Stomach smooth muscle (tissue), 2 donors: ENCODE results near the gene INSC.

Source experiments
- H3K27ac ChIP-seq: one replicate; pipeline ENCODE4 v1.7.0; 2013; ENCODE audit warnings: mild to moderate bottlenecking, low read length, inconsistent platforms
- H3K27me3 ChIP-seq, 2 donors: one replicate each; pipeline ENCODE4 v1.7.0; 2013; ENCODE audit warnings: low read length in 2 of 2; ENCODE audit not compliant: insufficient read depth in 2 of 2, control insufficient read depth in 1 of 2
- H3K36me3 ChIP-seq, 2 donors: one replicate each; pipeline ENCODE4 v1.7.0; 2013; ENCODE audit warnings: low read length in 2 of 2; ENCODE audit not compliant: control insufficient read depth in 2 of 2, insufficient read depth in 2 of 2
- H3K4me1 ChIP-seq: one replicate; pipeline ENCODE4 v1.7.0; 2013; ENCODE audit warnings: low read length; ENCODE audit not compliant: control insufficient read depth, insufficient read depth
- H3K4me3 ChIP-seq, 2 donors: one replicate each; pipeline ENCODE4 v1.7.0; 2013; ENCODE audit warnings: low read length in 2 of 2
- H3K9ac ChIP-seq, 2 donors: one replicate each; pipeline ENCODE4 v1.7.0; 2013; ENCODE audit warnings: low read length in 2 of 2, mild to moderate bottlenecking in 1 of 2
- H3K9me3 ChIP-seq, 2 donors: one replicate each; pipeline ENCODE4 v1.7.0; 2013; ENCODE audit warnings: low read length in 2 of 2; ENCODE audit not compliant: control insufficient read depth in 2 of 2
- donor health status: healthy.
- donor health status: Pancreatic carcinoma.

The INSC gene

DNA sequence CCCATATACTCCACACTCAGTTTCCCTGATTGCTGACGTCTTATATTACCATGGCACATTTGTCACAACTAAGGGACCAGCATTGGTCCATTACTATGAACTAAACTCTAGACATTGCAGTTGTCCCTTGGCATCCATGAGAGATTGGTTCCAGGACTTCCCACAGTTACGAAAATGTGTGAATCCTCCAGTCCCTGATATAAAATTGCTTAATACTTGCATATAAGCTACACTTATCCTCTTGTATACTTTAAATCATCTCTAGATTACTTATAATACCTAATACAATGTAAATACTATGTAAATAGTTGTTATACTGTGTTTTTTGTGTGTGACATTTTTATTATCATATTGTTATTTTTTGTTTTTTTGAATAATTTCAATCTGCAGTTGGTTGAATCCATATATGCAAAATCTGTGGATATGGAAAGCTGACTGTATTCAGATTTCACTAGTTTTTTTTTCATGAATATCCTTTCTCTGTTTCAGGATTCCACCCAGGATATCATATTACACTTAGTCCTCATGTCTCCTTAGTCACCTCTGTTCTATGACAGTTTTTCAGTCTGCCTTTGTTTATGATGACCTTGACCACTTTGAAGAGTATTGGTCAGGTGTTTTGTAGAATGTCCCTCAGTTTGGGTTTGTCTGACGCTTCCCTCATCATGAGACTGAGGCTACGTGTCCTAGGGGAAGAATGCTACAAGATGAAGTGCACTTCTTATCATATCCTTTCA lies 55.3 kb downstream of the INSC start:
- no peaks in the 10 kb centered on the region for H3K9me3 ChIP-seq
- H3K27me3 ChIP-seq = no peaks in the 10 kb centered on the region
- no peaks in the 10 kb centered on the region for H3K4me1 ChIP-seq
- H3K4me3 ChIP-seq = no peak overlapping the region
- no peak overlapping the region for H3K27ac ChIP-seq
- H3K9ac ChIP-seq = no peak overlapping the region
- H3K36me3 ChIP-seq = no peaks in the 10 kb centered on the region

DNA sequence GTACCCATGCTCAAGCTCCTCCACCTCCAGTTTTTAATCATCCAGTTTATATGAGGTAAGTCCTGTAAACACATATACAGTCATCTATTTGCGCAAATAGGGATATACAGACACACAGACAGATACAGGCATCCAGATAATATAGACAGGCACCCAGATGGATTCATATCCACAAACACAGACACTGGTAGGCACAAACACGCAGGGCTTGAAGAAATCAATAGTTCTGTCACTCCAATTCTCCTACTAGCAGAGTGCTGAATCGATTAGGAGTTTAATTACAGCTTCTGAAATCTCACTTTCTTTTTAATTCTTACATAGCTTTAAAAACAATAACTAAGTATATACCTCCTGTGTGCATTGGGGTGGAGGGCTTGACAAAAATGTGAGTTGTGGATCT lies 56.0 kb downstream of the INSC start:
- Histone ChIP-seq H3K27me3 (no peaks in the 10 kb centered on the region), H3K4me3 (no peak overlapping the region), H3K27ac (no peak overlapping the region), H3K9me3 (no peaks in the 10 kb centered on the region), H3K4me1 (no peaks in the 10 kb centered on the region), H3K36me3 (no peaks in the 10 kb centered on the region), H3K9ac (no peak overlapping the region)

DNA sequence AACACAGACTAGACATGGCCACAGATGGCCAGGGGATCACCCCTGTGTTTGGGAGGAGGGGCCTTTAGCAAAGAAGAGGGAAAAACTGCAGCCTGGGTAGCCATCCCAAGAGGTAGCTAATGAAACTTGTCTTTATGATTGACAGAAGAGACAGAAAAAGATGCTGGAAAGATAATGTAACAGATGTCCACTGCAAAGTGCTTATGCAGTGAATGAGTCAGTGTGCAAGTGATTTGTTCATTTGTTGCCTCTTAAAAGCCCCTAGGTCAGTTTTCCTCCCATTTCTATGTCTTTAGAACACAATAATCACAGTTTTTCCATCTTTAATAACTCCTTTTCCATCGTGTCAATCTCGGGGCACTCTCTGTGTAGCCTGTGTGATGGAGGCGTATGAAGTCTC lies 57.2 kb downstream of the INSC start:
- Histone ChIP-seq H3K4me3 (no peak overlapping the region), H3K4me1 (no peaks in the 10 kb centered on the region), H3K27me3 (no peaks in the 10 kb centered on the region), H3K9ac (no peak overlapping the region), H3K36me3 (no peaks in the 10 kb centered on the region), H3K9me3 (no peaks in the 10 kb centered on the region), H3K27ac (no peak overlapping the region)

DNA sequence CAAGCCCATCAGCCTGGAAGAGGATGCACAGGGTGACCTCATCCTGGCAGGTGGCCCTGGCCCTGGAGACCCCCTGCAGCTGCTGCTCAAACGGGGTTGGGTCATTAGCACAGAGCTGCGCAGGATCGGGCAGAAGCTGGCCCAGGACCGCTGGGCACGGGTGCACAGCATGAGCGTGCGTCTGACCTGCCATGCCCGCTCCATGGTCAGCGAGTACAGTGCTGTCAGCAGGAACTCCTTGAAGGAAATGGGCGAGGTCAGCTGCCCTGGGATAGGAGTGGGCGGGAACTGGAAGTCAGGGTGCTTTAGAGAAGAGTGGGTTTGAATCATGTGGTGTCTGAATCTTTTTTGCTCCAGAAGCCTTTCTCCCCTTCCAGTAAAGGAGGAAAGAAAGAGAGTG lies 61.1 kb downstream of the INSC start:
- Histone ChIP-seq H3K27ac (no peak overlapping the region), H3K4me3 (no peak overlapping the region), H3K4me1 (no peaks in the 10 kb centered on the region), H3K36me3 (no peaks in the 10 kb centered on the region), H3K27me3 (no peaks in the 10 kb centered on the region), H3K9me3 (no peaks in the 10 kb centered on the region), H3K9ac (no peak overlapping the region)

DNA sequence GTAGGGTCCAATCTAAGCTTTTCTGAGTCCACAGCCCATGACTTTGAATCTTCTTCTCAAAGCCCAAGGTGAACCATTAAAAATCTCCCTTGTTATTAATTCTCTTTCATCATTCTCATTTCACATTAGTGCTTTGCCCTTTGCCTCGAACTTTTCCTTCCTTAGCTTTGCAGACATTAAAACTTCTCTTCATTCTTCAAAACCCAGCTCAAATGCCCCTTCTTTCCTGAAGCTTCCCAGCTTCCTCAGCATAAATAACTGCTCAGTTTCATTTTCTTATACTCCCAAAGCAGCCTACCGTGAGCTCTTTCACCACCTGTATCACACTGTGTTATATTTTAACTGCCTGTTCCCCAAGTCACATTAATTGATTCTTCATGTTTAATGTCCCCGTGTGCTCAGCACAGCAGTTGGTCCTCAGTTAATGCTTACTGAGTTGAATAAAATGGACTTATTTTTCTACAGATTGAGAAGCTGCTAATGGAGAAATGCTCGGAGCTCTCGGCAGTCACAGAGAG lies 62.0 kb downstream of the INSC start:
- no peaks in the 10 kb centered on the region for H3K27me3 ChIP-seq
- no peaks in the 10 kb centered on the region for H3K4me1 ChIP-seq
- H3K9me3 ChIP-seq = no peaks in the 10 kb centered on the region
- H3K9ac ChIP-seq = no peak overlapping the region
- H3K4me3 ChIP-seq = no peak overlapping the region
- H3K36me3 ChIP-seq = no peaks in the 10 kb centered on the region
- no peak overlapping the region for H3K27ac ChIP-seq

DNA sequence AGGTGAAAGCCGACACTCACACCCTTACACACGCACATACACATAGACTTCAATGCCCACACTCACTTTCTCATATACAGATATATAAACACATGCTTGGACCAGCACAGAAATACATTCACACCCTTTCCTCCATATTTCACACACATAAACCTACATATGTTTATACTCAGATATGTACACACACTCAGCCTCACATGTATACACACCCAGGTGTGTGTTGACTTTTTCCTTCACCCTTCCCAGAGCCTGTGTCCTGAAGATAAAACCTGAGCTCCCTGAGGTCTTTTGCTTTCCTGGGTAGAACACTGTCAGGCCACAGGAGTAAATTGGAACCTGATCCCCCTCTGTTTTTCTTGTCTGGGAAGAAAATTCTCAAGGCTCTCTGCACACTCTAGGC lies 62.8 kb downstream of the INSC start:
- H3K9me3 ChIP-seq = no peaks in the 10 kb centered on the region
- no peak overlapping the region for H3K9ac ChIP-seq

DNA sequence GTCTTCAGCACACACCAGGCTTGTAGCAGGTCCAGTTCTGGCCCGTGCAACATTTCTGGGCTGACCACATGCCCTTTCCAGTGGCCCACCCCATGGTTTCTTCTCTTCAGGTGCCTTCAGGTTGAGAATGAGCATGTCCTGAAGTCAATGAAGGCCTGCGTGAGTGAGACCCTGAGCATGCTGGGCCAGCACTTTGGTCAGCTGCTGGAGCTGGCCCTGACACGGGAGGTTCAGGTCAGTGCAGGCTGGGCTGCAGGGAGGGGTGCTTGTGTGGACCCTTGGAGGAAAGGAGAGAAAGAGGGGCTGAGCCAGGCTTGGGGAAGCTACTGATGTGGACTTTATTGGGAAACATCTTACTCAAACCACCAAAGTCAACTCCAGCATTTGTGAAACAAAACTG lies 63.5 kb downstream of the INSC start:
- H3K9me3 ChIP-seq = no peaks in the 10 kb centered on the region
- H3K27ac ChIP-seq = no peak overlapping the region
- H3K27me3 ChIP-seq = no peaks in the 10 kb centered on the region

More for the DNA sequence above, 62.8 kb downstream of the INSC start:
- Histone ChIP-seq H3K27ac (no peak overlapping the region), H3K4me3 (no peak overlapping the region), H3K36me3 (no peaks in the 10 kb centered on the region), H3K27me3 (no peaks in the 10 kb centered on the region), H3K4me1 (no peaks in the 10 kb centered on the region)

DNA sequence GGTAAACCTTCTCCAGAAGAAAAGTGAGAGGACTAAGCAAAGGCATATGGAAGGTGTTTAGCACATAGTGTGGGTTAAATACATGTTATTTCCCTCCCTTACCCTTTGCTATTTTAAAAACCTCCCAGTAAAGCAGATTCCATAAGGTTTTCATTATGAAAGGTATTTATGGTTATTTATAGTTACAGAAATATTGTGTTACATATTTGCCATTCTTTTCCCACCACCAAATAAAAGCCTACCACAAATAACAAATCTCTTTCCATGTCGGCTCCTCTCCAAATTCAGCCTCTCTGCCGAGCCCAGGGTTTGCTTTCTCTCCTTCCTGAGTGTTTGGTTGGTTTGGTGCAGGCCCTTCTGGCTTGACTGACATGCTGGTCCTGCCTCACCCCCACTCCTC lies 64.4 kb downstream of the INSC start:
- no peaks in the 10 kb centered on the region for H3K27me3 ChIP-seq
- no peaks in the 10 kb centered on the region for H3K9me3 ChIP-seq
- H3K9ac ChIP-seq = no peak overlapping the region
- H3K4me3 ChIP-seq = no peak overlapping the region
- no peaks in the 10 kb centered on the region for H3K36me3 ChIP-seq
- no peak overlapping the region for H3K27ac ChIP-seq
- H3K4me1 ChIP-seq = no peaks in the 10 kb centered on the region

More for the DNA sequence above, 63.5 kb downstream of the INSC start:
- no peak overlapping the region for H3K9ac ChIP-seq
- H3K4me3 ChIP-seq = no peak overlapping the region
- H3K4me1 ChIP-seq = no peaks in the 10 kb centered on the region
- no peaks in the 10 kb centered on the region for H3K36me3 ChIP-seq

DNA sequence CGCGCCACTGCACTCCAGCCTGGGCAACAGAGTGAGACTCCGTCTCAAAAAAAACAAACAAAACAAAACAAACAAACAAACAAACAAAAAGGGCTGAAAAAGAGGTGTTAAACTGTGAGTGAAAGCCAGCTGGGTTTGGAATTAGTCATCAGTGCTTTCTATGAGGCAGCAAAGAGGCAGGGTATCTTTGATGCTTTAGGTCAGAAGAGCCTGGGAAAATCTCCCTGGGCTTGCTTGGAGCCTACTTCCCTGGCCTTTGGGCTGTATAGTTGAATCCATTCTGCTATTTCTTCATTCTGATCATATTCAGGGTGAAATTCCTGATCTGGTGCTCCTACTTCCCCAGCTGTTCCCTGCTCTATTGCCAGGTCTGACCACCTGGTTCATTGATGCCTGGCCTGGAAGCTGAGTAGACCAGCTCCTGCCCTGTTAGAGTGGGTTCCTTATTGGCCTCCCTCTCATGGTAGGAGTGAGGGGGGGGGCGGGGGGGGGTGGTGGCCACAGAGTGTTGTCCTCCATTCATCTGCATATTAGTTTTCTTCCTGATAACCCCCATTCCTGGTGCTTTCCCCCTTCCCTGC lies 65.6 kb downstream of the INSC start:
- no peak overlapping the region for H3K4me3 ChIP-seq
- H3K27me3 ChIP-seq = no peaks in the 10 kb centered on the region
- no peak overlapping the region for H3K27ac ChIP-seq
- no peaks in the 10 kb centered on the region for H3K4me1 ChIP-seq
- H3K9me3 ChIP-seq = no peaks in the 10 kb centered on the region
- no peaks in the 10 kb centered on the region for H3K36me3 ChIP-seq
- no peak overlapping the region for H3K9ac ChIP-seq

DNA sequence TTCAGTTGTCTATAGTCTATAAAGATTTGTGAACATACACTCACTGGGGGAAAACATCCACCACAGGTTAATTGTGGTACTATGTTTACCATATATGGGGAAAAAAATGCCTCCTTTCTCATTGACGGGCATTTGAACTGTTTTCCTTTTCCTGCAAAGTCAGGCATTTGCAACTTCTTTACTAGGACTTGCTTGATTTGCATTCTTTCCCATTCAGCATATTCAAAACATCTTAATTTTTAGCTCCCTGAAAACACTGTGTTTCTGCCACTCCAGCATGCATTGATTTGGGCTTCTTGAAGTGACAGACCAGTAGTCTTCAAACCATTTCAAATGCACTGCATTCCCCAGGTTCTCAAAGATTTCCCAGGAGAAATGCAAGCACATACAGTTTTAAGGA lies 67.6 kb downstream of the INSC start:
- Histone ChIP-seq H3K36me3 (no peaks in the 10 kb centered on the region), H3K9me3 (no peaks in the 10 kb centered on the region), H3K27me3 (no peaks in the 10 kb centered on the region), H3K9ac (no peak overlapping the region), H3K4me1 (no peaks in the 10 kb centered on the region), H3K4me3 (no peak overlapping the region), H3K27ac (no peak overlapping the region)

DNA sequence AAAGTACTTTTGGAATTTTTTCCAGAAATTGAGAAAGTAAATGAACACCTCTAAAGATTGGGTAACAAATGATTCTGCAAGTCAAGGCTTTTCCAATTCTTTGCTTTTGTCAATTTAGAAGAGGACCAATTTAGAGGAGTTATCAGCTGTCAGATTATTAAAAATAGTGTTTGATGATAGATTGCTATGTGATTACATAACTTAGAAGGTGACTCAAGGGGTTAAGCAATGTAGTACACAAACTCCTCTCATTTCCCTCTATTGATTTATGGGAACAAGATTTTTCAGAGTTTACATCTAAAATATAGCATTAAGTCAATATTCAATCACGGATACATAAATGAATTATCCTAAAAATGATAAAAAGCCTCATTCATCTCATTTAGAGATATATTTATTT lies 70.3 kb downstream of the INSC start:
- no peak overlapping the region for H3K4me3 ChIP-seq
- no peak overlapping the region for H3K9ac ChIP-seq
- no peaks in the 10 kb centered on the region for H3K27me3 ChIP-seq
- H3K4me1 ChIP-seq = no peaks in the 10 kb centered on the region
- H3K36me3 ChIP-seq = no peaks in the 10 kb centered on the region
- no peak overlapping the region for H3K27ac ChIP-seq
- no peaks in the 10 kb centered on the region for H3K9me3 ChIP-seq
